ENCODE data around the gene GREM1.

DNA sequence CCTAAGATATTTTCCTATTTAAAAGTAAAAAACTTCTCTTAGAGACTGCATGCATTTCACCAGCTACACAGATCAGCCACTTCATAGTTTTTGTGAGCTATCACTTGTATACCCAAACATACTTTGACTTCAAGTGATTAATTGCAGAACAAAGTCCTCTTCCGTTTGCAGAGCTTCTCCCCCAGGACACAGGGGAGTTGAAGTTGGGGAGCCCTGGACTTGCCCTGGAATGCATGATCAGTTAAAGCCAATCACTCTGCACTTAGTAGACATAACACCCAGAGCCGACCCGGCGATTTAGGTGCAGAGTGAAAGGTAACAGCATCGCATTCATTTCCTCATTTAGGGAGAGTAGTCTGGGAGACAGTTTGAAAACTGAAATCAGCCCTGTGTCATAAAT lies 70.1 kb downstream of the GREM1 start:
- TF ChIP-seq POLR2AphosphoS5 (IDR thresholded peaks at IDR 0.05) (no peak), POLR2A (IDR thresholded peaks at IDR 0.05) (no peak), EP300 (IDR thresholded peaks at IDR 0.05; ENCODE audit: low read depth) (no peak)
- TF ChIP-seq, protein P1, sequence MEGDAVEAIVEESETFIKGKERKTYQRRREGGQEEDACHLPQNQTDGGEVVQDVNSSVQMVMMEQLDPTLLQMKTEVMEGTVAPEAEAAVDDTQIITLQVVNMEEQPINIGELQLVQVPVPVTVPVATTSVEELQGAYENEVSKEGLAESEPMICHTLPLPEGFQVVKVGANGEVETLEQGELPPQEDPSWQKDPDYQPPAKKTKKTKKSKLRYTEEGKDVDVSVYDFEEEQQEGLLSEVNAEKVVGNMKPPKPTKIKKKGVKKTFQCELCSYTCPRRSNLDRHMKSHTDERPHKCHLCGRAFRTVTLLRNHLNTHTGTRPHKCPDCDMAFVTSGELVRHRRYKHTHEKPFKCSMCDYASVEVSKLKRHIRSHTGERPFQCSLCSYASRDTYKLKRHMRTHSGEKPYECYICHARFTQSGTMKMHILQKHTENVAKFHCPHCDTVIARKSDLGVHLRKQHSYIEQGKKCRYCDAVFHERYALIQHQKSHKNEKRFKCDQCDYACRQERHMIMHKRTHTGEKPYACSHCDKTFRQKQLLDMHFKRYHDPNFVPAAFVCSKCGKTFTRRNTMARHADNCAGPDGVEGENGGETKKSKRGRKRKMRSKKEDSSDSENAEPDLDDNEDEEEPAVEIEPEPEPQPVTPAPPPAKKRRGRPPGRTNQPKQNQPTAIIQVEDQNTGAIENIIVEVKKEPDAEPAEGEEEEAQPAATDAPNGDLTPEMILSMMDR (IDR thresholded peaks at IDR 0.05) = no peak
